NCI-H128 (cell line): ENCODE measurements around the gene MAST3.
A peak's percentile ranks its signal among the peaks of the same experiment; 100 is the strongest.

Experiments
- DNase-seq: peaks from one replicate; lab custom pipeline; 2025; ENCODE audit not compliant: unreplicated experiment; lab: John Stamatoyannopoulos, UW

MAST3 gene

GRCh38 chr19:18176367-18177310 is 79.1 kb downstream of the MAST3 start:
- DNase-seq, result no peak

GRCh38 chr19:18179957-18180356 is 82.4 kb downstream of the MAST3 start:
- no peak for DNase-seq

- DNase-seq, result no peak
Measured at GRCh38 chr19:18183529-18183928, 86.0 kb downstream of the MAST3 start.

- DNase-seq, result no peak
Measured at GRCh38 chr19:18185538-18185937, 88.0 kb downstream of the MAST3 start.

GRCh38 chr19:18190278-18190677 is 92.7 kb downstream of the MAST3 start:
- no peak for DNase-seq

GRCh38 chr19:18191640-18192062 is 94.1 kb downstream of the MAST3 start:
- DNase-seq, result no peak

GRCh38 chr19:18192673-18193387 is 95.3 kb downstream of the MAST3 start, which contains the start of gene MPV17L2:
Gene MPV17L2 (plus strand): TSS chr19:18193218. CDS start chr19:18193282, 64 bp downstream.
- peak; percentile 99 for DNase-seq

- DNase-seq, result no peak
Measured at GRCh38 chr19:18193388-18194180, 96.0 kb downstream of the MAST3 start.

GRCh38 chr19:18194181-18194530 is 96.6 kb downstream of the MAST3 start:
- DNase-seq, result no peak

- no peak for DNase-seq
Measured at GRCh38 chr19:18194554-18195238, 97.1 kb downstream of the MAST3 start.

GRCh38 chr19:18196511-18196845 is 98.9 kb downstream of the MAST3 start:
- DNase-seq, result no peak

GRCh38 chr19:18197306-18197705 is 99.7 kb downstream of the MAST3 start:
- no peak for DNase-seq

- no peak for DNase-seq
Measured at GRCh38 chr19:18197941-18198340, 100.4 kb downstream of the MAST3 start.

GRCh38 chr19:18198374-18198773 is 100.8 kb downstream of the MAST3 start:
- DNase-seq, result no peak
